PC-9 (cell line): ENCODE results near the gene HNRNPC.

Experiments used
- EZH2 ChIP-seq: fragments of 200-600 bp; sonication (generic); IDR thresholded peaks from 2 replicates; pipeline ENCODE4 v1.8.0; 2017; ENCODE audit warnings: antibody characterized with exemption, low read depth
- TF ChIP-seq, protein P1 (sequence below): fragments of 200-600 bp; sonication (generic); conservative IDR thresholded peaks from 2 replicates; pipeline ENCODE4 v1.6.1; 2017; ENCODE audit warnings: mixed run types, antibody characterized with exemption, mild to moderate bottlenecking, moderate library complexity

DNA sequence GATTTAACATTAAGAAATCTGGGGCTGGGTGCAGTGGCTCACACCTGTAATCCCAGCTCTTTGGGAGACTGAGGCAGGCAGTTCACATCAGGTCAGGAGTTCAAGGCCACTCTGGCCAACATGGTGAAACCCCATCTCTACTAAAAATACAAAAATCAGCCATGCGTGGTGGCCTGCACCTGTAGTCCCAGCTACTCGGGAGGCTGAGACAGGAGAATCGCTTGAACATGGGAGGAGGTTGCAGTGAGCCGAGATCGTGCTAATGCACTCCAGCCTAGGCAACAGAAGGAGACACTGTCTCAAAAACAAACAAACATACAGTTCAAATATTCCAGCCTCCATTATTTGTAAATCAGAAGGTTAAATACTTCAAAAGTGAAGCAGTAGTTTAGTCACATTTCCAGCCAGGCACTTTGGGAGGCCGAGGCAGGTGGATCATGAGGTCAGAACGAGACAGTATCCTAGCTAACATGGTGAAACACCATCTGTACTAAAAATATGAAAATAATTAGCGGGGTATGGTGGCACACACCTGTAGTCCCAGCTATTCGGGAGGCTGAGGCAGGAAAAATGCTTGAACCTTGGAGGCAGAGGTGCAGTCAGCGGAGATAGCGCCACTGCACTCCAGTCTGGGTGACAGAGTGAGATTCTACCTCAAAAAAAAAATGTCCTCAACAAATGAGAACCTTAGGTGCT, 30.3 kb downstream of the HNRNPC start:
- no peak for TF ChIP-seq EZH2
- TF ChIP-seq, protein P1, sequence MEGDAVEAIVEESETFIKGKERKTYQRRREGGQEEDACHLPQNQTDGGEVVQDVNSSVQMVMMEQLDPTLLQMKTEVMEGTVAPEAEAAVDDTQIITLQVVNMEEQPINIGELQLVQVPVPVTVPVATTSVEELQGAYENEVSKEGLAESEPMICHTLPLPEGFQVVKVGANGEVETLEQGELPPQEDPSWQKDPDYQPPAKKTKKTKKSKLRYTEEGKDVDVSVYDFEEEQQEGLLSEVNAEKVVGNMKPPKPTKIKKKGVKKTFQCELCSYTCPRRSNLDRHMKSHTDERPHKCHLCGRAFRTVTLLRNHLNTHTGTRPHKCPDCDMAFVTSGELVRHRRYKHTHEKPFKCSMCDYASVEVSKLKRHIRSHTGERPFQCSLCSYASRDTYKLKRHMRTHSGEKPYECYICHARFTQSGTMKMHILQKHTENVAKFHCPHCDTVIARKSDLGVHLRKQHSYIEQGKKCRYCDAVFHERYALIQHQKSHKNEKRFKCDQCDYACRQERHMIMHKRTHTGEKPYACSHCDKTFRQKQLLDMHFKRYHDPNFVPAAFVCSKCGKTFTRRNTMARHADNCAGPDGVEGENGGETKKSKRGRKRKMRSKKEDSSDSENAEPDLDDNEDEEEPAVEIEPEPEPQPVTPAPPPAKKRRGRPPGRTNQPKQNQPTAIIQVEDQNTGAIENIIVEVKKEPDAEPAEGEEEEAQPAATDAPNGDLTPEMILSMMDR: no peak
